SKM-1 treated with dmso at 0.1 percent for 144 hours (cell line): ENCODE data around the gene GNE.
"Not testable (repeated sequence)": the region's sequence is repeated elsewhere in the genome, so short reads cannot be mapped to it uniquely, and the experiment has no call there.

Source experiments
- DNase-seq: peaks from one replicate; lab custom pipeline; 2025; ENCODE audit not compliant: unreplicated experiment; lab: John Stamatoyannopoulos, UW

GNE gene

GRCh38 chr9:36258208-36258995 is at the start of gene GNE:
GNE (minus strand) TSS chr9:36258448; CDS start chr9:36249355, 9,093 bp downstream.
- DNase-seq: peak; percentile 97

GRCh38 chr9:36306471-36307306 is 48.4 kb upstream of the GNE start:
- DNase-seq: no peak

GRCh38 chr9:36304366-36304765 is 46.1 kb upstream of the GNE start:
- not testable (repeated sequence) for DNase-seq

GRCh38 chr9:36301227-36301626 is 43.0 kb upstream of the GNE start:
- DNase-seq: no peak

GRCh38 chr9:36298566-36298965 is 40.3 kb upstream of the GNE start:
- no peak for DNase-seq

- DNase-seq: no peak
These were observed 39.5 kb upstream of the GNE start for GRCh38 chr9:36297798-36298197.

- DNase-seq: not testable (repeated sequence)
These were observed 36.7 kb upstream of the GNE start for GRCh38 chr9:36294996-36295395.

GRCh38 chr9:36293918-36294317 is 35.7 kb upstream of the GNE start:
- no peak for DNase-seq

GRCh38 chr9:36293171-36293570 is 34.9 kb upstream of the GNE start:
- no peak for DNase-seq

- no peak for DNase-seq
These were observed 34.4 kb upstream of the GNE start for GRCh38 chr9:36292641-36293040.

- no peak for DNase-seq
These were observed 32.7 kb upstream of the GNE start for GRCh38 chr9:36290996-36291395.

- DNase-seq: no peak
These were observed 31.7 kb upstream of the GNE start for GRCh38 chr9:36289836-36290435.

- DNase-seq: no peak
These were observed 29.8 kb upstream of the GNE start for GRCh38 chr9:36288070-36288469.

- DNase-seq: no peak
These were observed 28.1 kb upstream of the GNE start for GRCh38 chr9:36286388-36286787.

- DNase-seq: no peak
These were observed 26.0 kb upstream of the GNE start for GRCh38 chr9:36284226-36284625.

GRCh38 chr9:36282275-36282674 is 24.0 kb upstream of the GNE start:
- no peak for DNase-seq

- DNase-seq: no peak
These were observed 22.7 kb upstream of the GNE start for GRCh38 chr9:36280989-36281388.

GRCh38 chr9:36278243-36278642 is 20.0 kb upstream of the GNE start:
- DNase-seq: no peak

GRCh38 chr9:36276781-36277181 is 18.5 kb upstream of the GNE start:
- no peak for DNase-seq

GRCh38 chr9:36276254-36276653 is 18.0 kb upstream of the GNE start:
- DNase-seq: no peak

GRCh38 chr9:36275060-36275459 is 16.8 kb upstream of the GNE start:
- no peak for DNase-seq

- not testable (repeated sequence) for DNase-seq
These were observed 15.1 kb upstream of the GNE start for GRCh38 chr9:36273354-36273753.
